Activated CD8-positive, alpha-beta memory T cell treated with anti-CD3 and anti-CD28 coated beads, Interleukin-2, amount 10 ng/mL, durations not matched to agents 7 days and 5 days (primary cell): Measurements from ENCODE around the gene ATP2A1. TPM values are rescaled to one million over a fixed set of nuclear protein-coding genes. Genes with fewer than 3 reads are reported as not detected.
A peak's percentile ranks its signal among the peaks of the same experiment; 100 is the strongest.

Experiments
- ATAC-seq: fragments of 150-1000 bp; cut with Tn5 transposase; one replicate; pipeline ENCODE4 v1.10.0; 2021; ENCODE audit warnings: moderate library complexity
- CTCF ChIA-PET: fragments of 350-600 bp; sonication (Branson Sonifier 250); formaldehyde crosslinking; loops from one replicate; lab custom pipeline; 2021; ENCODE audit warnings: antibody characterized with exemption; lab: Charles Lee
- DNase-seq: peaks from one replicate; pipeline ENCODE4 v3.0.0-alpha.2; 2020
- H3K27ac Mint-ChIP-seq: one replicate; pipeline ENCODE4 v1.8.0; 2021; ENCODE audit warnings: mild to moderate bottlenecking, mixed read lengths
- H3K27me3 Mint-ChIP-seq: one replicate; pipeline ENCODE4 v1.8.0; 2021; ENCODE audit warnings: mixed read lengths
- H3K36me3 Mint-ChIP-seq: one replicate; pipeline ENCODE4 v1.8.0; 2021; ENCODE audit warnings: mild to moderate bottlenecking, mixed read lengths
- H3K4me1 Mint-ChIP-seq: one replicate; pipeline ENCODE4 v1.8.0; 2021; ENCODE audit warnings: mixed read lengths
- H3K4me3 Mint-ChIP-seq: one replicate; pipeline ENCODE4 v1.8.0; 2021; ENCODE audit warnings: mild to moderate bottlenecking, moderate library complexity, mixed read lengths
- H3K9me3 Mint-ChIP-seq: one replicate; pipeline ENCODE4 v1.8.0; 2022; ENCODE audit warnings: low read depth, mixed read lengths
- total RNA-seq, 2 experiments: library from RNA; stranded (reverse); gene quantifications; one replicate each; pipeline ENCODE4 v1.2.3, GENCODE V29; 2021

The ATP2A1 gene
- total RNA-seq, 2 experiments from 2014 or later = 1.5 to 3.4 TPM

DNA sequence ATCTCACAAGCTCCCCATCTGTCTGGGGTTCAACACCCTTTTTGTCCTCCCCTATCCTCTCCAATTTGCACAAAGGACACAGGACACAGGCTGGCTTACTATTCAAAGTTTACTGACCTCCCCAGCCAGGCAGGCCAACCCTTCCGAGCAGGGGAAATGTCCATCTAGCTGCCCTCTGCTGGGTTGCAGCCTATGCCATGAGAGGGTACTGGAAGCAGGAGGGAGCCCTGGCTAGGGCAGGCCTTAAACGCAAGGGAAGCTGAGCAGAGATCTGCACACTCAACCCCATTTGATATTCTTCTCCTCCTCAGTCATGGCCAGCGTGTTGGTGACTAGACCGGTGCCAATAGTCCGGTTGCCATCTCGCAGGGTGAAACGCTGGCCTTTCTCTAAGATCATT is 35.6 kb upstream of the ATP2A1 start:
- Mint-ChIP-seq H3K36me3 (peaks cover 31% of the 10 kb centered on the region), H3K4me1 (peaks cover 25% of the 10 kb centered on the region), H3K9me3 (no peaks in the 10 kb centered on the region), H3K4me3 (no peak overlapping the region), H3K27me3 (no peaks in the 10 kb centered on the region), H3K27ac (no peak overlapping the region)
- CTCF ChIA-PET = interaction anchor here (1.2 kb wide), 1 partner anchor 22 kb away, joined by 4 read pairs; no protein-coding TSS in a partner anchor
- DNase-seq = no peak
- no peak for ATAC-seq

DNA sequence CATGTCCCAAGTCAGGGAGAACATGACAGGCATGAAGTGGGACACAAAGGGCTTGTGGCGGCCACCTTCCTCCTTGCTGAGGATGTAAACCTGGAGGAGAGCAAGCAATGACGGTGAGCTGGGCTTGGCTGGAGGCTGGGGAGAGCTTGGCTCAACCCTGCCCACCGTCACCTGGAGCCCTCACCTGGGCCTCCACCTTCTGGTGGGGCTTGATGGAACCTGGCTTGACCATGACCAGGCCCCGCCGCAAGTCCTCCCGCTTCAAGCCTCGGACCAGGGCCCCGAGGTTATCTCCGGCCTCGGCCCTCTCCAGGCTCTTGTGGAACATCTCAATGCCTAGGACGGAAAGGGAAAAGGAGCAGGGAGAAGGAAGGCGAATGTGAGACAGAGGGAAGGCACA is 34.5 kb upstream of the ATP2A1 start:
- DNase-seq (no peak), ATAC-seq (no peak)
- H3K36me3 Mint-ChIP-seq = peaks cover 23% of the 10 kb centered on the region
- CTCF ChIA-PET = interaction anchor here (1.2 kb wide), 1 partner anchor 21 kb away, joined by 4 read pairs; no protein-coding TSS in a partner anchor
- peaks cover 23% of the 10 kb centered on the region for H3K4me1 Mint-ChIP-seq
- no peaks in the 10 kb centered on the region for H3K27me3 Mint-ChIP-seq
- H3K27ac Mint-ChIP-seq = no peak overlapping the region
- H3K9me3 Mint-ChIP-seq = no peaks in the 10 kb centered on the region
- no peak overlapping the region for H3K4me3 Mint-ChIP-seq

DNA sequence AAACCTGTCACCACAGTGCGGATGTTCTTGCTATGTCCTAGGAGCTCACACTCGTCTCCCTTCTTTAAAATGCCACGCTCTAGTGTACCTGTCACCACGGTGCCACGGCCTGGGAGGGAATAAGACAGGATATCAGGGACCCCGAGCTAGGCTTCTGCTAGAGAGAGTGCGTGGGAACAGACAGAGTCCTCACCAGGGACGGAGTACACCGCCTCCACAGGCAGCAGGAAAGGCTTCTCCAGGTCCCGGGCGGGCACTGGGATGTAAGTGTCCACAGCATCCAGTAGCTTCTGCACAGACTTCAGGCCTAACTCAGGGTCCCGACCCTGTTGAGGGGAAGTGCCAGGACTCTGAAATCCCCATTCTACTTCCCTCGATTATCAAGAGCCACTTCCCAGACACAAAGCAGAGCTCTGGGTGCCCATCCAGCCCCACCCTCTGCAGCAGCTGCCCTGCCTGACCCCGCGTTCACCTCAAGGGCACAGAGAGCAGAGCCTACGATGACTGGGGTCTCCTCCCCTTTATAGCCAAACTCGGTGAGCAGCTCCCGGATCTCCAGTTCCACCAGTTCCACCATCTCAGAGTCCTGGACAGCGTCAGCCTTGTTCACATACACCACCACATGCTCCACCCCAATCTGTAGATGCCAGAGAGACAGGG is 33.9 kb upstream of the ATP2A1 start:
- peaks cover 20% of the 10 kb centered on the region for H3K36me3 Mint-ChIP-seq
- no peaks in the 10 kb centered on the region for H3K9me3 Mint-ChIP-seq
- peaks cover 25% of the 10 kb centered on the region for H3K4me1 Mint-ChIP-seq
- peak overlapping the region; percentile 97 for H3K4me3 Mint-ChIP-seq
- no peak overlapping the region for H3K27ac Mint-ChIP-seq
- CTCF ChIA-PET = interaction anchor here (1.2 to 4.0 kb wide), 2 partner anchors 26 to 101 kb away, joined by 3 to 40 read pairs; no protein-coding TSS in a partner anchor
- ATAC-seq (no peak), DNase-seq (no peak)
- no peaks in the 10 kb centered on the region for H3K27me3 Mint-ChIP-seq

DNA sequence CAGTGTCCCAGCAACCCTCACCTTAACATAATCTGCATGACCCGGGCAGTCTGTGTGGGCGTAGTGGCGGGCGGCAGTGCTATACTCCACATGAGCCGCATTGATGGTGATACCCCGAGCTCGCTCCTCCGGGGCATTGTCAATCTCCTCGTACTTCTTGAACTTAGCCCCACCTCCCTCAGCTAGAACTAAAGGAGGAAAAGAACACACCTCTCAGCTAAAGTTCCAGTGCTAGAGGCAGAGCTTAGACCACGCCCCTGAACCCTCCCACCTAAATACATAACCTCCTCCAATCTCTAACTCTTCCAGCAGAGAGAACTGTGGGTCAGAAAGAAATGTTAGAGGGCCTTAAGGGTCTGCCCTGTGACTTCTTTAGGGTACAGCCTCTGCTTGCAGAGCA is 33.0 kb upstream of the ATP2A1 start:
- H3K4me3 Mint-ChIP-seq = peak overlapping the region; percentile 97
- H3K27me3 Mint-ChIP-seq = no peaks in the 10 kb centered on the region
- no peaks in the 10 kb centered on the region for H3K9me3 Mint-ChIP-seq
- H3K27ac Mint-ChIP-seq = peak overlapping the region; percentile 96
- ATAC-seq (no peak), DNase-seq (peak; percentile 58)
- peaks cover 31% of the 10 kb centered on the region for H3K4me1 Mint-ChIP-seq
- peaks cover 20% of the 10 kb centered on the region for H3K36me3 Mint-ChIP-seq
- CTCF ChIA-PET = interaction anchor here (1.2 to 4.0 kb wide), 3 partner anchors 23 to 100 kb away, joined by 3 to 40 read pairs (median 22); partner anchors contain the start of gene ATXN2L

DNA sequence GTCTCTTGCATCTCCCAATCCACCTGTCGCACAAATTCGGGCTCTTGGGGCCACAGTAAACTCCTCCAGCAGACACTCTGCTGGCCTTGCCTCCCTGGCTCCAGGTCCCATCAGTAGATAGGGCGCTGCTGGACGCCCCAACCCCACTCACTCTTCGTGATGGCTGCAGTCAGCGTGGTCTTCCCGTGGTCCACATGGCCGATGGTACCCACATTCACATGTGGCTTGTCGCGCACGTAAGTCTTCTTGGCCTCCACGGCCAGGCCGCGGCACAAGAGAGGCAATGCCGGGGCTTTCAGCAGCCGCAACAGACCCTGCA is 32.6 kb upstream of the ATP2A1 start:
- no peak for DNase-seq
- Mint-ChIP-seq H3K9me3 (no peaks in the 10 kb centered on the region), H3K27ac (peak overlapping the region; percentile 96), H3K36me3 (peaks cover 20% of the 10 kb centered on the region), H3K4me1 (peaks cover 31% of the 10 kb centered on the region), H3K4me3 (peak overlapping the region; percentile 97), H3K27me3 (no peaks in the 10 kb centered on the region)
- ATAC-seq = no peak
- CTCF ChIA-PET = interaction anchor here (1.2 to 4.0 kb wide), 5 partner anchors 17 to 100 kb away, joined by 3 to 45 read pairs (median 22); partner anchors contain the start of genes ATXN2L and SH2B1

DNA sequence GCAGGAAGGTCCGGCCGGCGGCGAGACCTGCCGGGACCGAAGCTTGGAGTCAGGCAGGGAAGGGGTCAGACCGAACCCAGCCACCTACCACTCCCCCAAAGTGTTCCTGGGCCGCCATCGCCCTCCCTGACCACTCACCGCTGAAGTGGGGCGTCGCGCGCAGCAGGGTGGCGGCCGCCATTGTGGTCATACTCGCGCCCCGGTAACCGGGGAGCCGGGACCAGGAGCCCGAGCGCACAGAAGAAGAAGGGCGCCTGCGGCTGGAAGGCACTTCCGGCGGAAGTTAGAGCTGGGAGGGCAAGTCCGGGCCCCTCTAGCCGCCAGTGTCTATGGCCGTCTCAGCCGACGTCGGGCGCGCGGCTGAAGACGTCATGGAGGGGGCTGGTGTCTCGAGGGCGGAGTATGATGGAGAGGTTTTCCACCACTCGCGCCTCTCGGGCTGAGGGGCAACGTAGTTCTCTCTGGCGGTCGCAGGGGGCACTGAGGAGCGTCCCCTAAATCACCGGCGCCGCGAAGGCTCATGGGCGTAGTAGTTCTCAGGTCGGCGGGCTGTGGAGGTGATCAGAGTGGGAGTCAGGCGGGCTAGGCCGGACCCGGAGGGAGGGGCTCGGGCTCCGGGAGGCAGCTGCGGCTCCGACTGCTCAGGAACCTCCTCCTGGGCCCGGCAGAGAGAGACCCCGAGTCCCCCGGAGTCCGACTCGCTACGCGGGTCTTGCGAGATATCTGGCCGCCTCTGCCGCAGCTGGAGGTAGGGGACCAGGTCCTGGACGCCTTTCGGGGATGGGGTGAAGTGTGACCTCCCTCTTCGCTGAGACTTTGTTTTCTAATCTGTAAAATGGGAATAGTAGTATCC is 32.0 kb upstream of the ATP2A1 start, which contains the start of gene TUFM:
TUFM (minus strand) TSS at position 269 of the 853 bp plus-strand sequence; CDS start at position 190, 79 bp downstream.
- Mint-ChIP-seq H3K4me1 (peaks cover 31% of the 10 kb centered on the region), H3K9me3 (no peaks in the 10 kb centered on the region), H3K27me3 (no peaks in the 10 kb centered on the region), H3K27ac (peak within 1 kb of the TSS; percentile 96), H3K4me3 (peak within 1 kb of the TSS; percentile 97), H3K36me3 (peaks cover 18% of the 10 kb centered on the region)
- DNase-seq (peak; percentile 99), ATAC-seq (peak; percentile 93)
- CTCF ChIA-PET = interaction anchor here (1.0 to 4.0 kb wide), 13 partner anchors 9 to 127 kb away, joined by 3 to 45 read pairs (median 5); partner anchors contain the start of genes ATXN2L and SH2B1

DNA sequence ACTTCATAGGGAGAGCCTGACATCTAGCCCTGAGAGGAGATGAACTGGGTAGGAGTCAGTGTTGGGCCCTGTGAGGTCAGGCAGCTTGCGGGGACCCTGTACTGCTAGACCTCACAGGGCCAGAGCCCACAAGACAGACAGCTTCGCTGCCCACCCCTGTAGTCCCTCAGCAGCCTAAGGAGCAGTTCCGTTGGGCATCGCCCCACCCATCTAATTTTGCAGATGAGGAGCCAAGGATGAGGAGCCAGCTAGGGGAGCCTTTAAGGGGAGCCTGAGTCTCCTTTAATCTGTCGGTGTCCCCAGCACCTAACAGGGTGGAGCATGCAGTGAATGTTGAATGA is 31.4 kb upstream of the ATP2A1 start:
- peaks cover 16% of the 10 kb centered on the region for H3K36me3 Mint-ChIP-seq
- CTCF ChIA-PET = interaction anchor here (0.9 to 4.0 kb wide), 15 partner anchors 8 to 127 kb away, joined by 3 to 45 read pairs (median 3); partner anchors contain the start of genes ATXN2L, NFATC2IP and SH2B1
- H3K27ac Mint-ChIP-seq = peak overlapping the region; percentile 96
- peak; percentile 14 for ATAC-seq
- H3K4me1 Mint-ChIP-seq = peaks cover 31% of the 10 kb centered on the region
- H3K27me3 Mint-ChIP-seq = no peaks in the 10 kb centered on the region
- peak overlapping the region; percentile 97 for H3K4me3 Mint-ChIP-seq
- no peaks in the 10 kb centered on the region for H3K9me3 Mint-ChIP-seq
- peak; percentile 46 for DNase-seq

DNA sequence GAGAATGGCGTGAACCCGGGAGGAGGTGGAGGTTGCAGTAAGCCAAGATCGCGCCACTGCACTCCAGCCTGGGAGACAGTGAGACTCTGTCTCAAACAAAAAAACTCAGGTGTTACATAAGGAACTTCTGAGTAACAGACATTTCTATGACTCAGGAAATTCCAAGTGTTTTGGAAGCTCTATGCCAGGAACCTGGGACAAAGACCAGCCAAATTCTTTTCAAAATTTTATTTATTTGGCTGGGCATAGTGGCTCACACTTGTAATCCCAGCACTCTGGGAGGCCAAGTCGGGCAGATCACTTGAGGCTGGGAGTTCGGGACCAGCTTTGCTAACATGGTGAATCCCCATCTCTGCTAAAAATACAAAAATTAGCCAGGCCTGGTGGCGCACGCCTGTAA is 19.9 kb upstream of the ATP2A1 start:
- CTCF ChIA-PET = interaction anchor here (1.1 to 1.8 kb wide), 2 partner anchors 11 to 87 kb away, joined by 4 to 5 read pairs; no protein-coding TSS in a partner anchor
- Mint-ChIP-seq H3K4me3 (no peak overlapping the region), H3K36me3 (peaks cover 2% of the 10 kb centered on the region), H3K9me3 (no peaks in the 10 kb centered on the region), H3K27ac (no peak overlapping the region), H3K27me3 (no peaks in the 10 kb centered on the region), H3K4me1 (peaks cover 9% of the 10 kb centered on the region)
- no peak for DNase-seq
- ATAC-seq = no peak

DNA sequence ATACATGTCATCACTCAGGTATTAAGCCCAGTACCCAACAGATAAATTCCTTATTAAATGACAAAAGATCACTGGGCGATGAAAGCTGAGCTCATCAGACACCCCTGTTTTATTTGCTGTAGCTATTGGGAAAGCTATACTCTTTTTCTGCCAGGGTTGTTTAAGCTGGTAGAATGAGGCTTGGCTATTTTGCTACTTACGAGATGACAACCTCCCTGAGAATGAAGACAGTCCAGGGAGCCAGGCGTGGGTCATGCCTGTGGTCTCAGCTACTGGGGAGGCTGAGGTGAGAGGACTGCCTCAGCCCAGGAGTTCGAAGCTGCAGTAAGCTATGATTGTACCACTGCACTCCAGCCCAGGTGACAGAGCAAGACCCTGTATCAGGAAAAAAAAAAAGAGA is 19.0 kb upstream of the ATP2A1 start:
- H3K27ac Mint-ChIP-seq = no peak overlapping the region
- peaks cover 12% of the 10 kb centered on the region for H3K4me1 Mint-ChIP-seq
- ATAC-seq = no peak
- no peak overlapping the region for H3K4me3 Mint-ChIP-seq
- no peaks in the 10 kb centered on the region for H3K27me3 Mint-ChIP-seq
- H3K36me3 Mint-ChIP-seq = peaks cover 2% of the 10 kb centered on the region
- no peak for DNase-seq
- no peaks in the 10 kb centered on the region for H3K9me3 Mint-ChIP-seq
- CTCF ChIA-PET = interaction anchor here (0.7 to 1.8 kb wide), 2 partner anchors 35 to 86 kb away, joined by 3 to 4 read pairs; no protein-coding TSS in a partner anchor

DNA sequence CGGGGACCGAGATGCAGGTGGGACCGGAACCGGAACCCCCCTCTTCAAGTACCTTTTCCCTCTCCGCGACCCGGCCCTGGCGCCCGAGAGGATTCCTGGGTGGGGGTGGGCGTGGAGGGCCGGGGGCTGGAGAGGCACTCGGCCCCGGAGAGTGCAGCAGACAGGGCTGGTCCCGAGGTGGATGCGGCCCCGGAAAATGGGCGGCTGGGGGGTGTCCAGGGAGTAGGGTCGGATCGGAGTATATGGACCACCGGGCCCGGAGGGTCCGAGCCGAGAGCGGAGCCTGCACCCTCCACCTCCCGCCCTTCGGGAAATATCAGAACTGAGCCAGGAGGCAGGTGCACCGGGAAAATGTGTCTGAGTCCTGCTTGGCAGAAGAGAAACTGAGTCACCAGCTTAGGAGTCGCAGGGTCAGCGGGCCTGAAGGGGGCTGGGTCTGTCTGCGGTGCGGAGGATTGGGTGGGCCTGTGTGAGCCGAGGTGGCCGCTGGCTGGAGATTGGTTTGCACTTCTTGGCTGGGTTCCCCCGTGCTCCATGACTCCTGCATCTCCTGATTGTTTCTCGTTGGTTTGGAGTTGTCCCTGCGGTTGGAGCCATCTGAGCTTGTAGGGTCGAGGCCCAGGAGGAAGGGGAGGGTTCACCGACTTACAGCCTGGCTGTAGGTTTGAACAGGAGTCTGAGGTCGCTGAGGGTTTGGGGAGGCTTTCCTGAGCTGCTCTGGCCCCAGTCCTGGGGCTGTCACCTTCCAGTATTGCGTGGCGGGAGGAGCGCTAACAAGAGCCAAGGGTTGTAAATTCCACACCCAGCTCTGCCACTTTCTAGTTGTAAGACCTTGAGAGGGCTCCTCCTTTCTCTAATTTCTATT is 14.1 kb upstream of the ATP2A1 start:
- no peaks in the 10 kb centered on the region for H3K9me3 Mint-ChIP-seq
- DNase-seq (no peak), ATAC-seq (no peak)
- peak overlapping the region; percentile 89 for H3K4me3 Mint-ChIP-seq
- CTCF ChIA-PET = interaction anchor here (1.0 to 4.9 kb wide), 9 partner anchors 10 to 120 kb away, joined by 3 to 45 read pairs (median 12); partner anchors contain the start of genes ATP2A1 and TUFM
- peaks cover 23% of the 10 kb centered on the region for H3K4me1 Mint-ChIP-seq
- peak overlapping the region; percentile 96 for H3K27ac Mint-ChIP-seq
- H3K27me3 Mint-ChIP-seq = no peaks in the 10 kb centered on the region
- H3K36me3 Mint-ChIP-seq = peaks cover 9% of the 10 kb centered on the region

DNA sequence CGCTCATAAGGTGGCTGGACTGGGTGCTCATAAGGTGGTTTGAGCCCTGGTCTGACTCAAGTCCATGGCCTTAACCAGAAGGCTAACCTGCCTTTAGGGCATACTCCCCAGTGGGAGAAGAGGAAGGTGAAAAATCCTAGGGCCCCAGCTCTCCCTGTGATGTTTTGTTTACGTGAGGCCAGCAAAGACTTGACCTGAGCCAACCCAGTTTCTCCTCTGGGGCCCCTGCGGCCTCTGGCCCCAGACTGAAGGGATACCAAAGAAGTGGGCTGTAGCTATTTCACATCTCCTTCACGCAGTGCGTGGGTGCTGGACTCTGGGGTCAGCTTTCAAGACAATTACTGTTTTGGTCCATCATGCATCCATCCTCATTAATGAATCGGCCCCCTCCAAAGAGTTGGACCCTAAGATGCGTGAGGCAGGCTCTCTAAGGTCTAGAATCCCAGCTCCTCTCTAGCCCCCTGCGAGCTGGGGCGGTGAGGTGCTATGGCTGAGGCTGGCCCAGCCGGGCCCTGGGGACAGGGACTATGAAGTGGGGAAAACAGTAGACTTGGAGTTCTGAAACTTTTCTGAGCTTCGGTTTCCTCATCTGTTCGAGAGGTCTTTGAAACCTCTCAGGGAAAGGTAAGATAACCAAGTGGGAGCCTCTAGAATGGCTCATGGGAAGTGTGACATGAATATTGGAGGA is 13.1 kb upstream of the ATP2A1 start:
- peaks cover 15% of the 10 kb centered on the region for H3K36me3 Mint-ChIP-seq
- no peaks in the 10 kb centered on the region for H3K9me3 Mint-ChIP-seq
- peak overlapping the region; percentile 10 for H3K27ac Mint-ChIP-seq
- no peak for DNase-seq
- H3K4me3 Mint-ChIP-seq = peak overlapping the region; percentile 89
- ATAC-seq = no peak
- CTCF ChIA-PET = interaction anchor here (1.0 to 4.9 kb wide), 6 partner anchors 9 to 80 kb away, joined by 4 to 45 read pairs (median 14); partner anchors contain the start of genes ATP2A1 and TUFM
- peaks cover 23% of the 10 kb centered on the region for H3K4me1 Mint-ChIP-seq
- no peaks in the 10 kb centered on the region for H3K27me3 Mint-ChIP-seq
